ENCODE results near the gene RNASE11.

- no peak for TF ChIP-seq CTCF (IDR thresholded peaks at IDR 0.05)
- TF ChIP-seq POLR2A (IDR thresholded peaks at IDR 0.05) = no peak
These were observed 29.6 kb upstream of the RNASE11 start for GRCh38 chr14:20617138-20618003.
